Measurements from ENCODE around the gene RPL19.

Gene RPL19

GRCh38 chr17:39223907-39224777 is 24.1 kb downstream of the RPL19 start:
- no peak for DNase-seq

GRCh38 chr17:39224778-39225307 is 24.8 kb downstream of the RPL19 start:
- no peak for DNase-seq

GRCh38 chr17:39225308-39225958 is 25.4 kb downstream of the RPL19 start, which contains the start of gene STAC2:
TSS of gene STAC2 (minus strand) at chr17:39225945. CDS start at chr17:39225502, 443 bp downstream.
- DNase-seq = no peak

- peak in 27 of 56 donors; percentile 11 to 69 (median 35) for DNase-seq
These were observed 26.0 kb downstream of the RPL19 start for GRCh38 chr17:39225959-39226683.

- DNase-seq = no peak
These were observed 27.4 kb downstream of the RPL19 start for GRCh38 chr17:39227364-39227919.

- no peak for DNase-seq
These were observed 29.3 kb downstream of the RPL19 start for GRCh38 chr17:39229274-39229913.

- DNase-seq = no peak
These were observed 30.3 kb downstream of the RPL19 start for GRCh38 chr17:39230361-39230760.

- no peak for DNase-seq
These were observed 31.0 kb downstream of the RPL19 start for GRCh38 chr17:39231091-39231561.

- peak in 15 of 56 donors; percentile 11 to 58 (median 19) for DNase-seq
These were observed 31.8 kb downstream of the RPL19 start for GRCh38 chr17:39231591-39232551.

- DNase-seq = no peak
These were observed 35.7 kb downstream of the RPL19 start for GRCh38 chr17:39235555-39236449.

GRCh38 chr17:39236450-39236927 is 36.4 kb downstream of the RPL19 start:
- DNase-seq = no peak

- DNase-seq = no peak
These were observed 36.9 kb downstream of the RPL19 start for GRCh38 chr17:39236981-39237441.

- DNase-seq = no peak
These were observed 37.5 kb downstream of the RPL19 start for GRCh38 chr17:39237586-39237985.

GRCh38 chr17:39238311-39238972 is 38.4 kb downstream of the RPL19 start:
- DNase-seq = peak in 1 of 56 donors; percentile 10

- DNase-seq = no peak
These were observed 39.7 kb downstream of the RPL19 start for GRCh38 chr17:39239640-39240314.

- DNase-seq = no peak
These were observed 40.5 kb downstream of the RPL19 start for GRCh38 chr17:39240631-39241030.

- DNase-seq = no peak
These were observed 43.1 kb downstream of the RPL19 start for GRCh38 chr17:39243155-39243554.

All from amygdala (tissue), 56 donors.